Measurements from ENCODE around the gene HRCT1.

The HRCT1 gene

DNA sequence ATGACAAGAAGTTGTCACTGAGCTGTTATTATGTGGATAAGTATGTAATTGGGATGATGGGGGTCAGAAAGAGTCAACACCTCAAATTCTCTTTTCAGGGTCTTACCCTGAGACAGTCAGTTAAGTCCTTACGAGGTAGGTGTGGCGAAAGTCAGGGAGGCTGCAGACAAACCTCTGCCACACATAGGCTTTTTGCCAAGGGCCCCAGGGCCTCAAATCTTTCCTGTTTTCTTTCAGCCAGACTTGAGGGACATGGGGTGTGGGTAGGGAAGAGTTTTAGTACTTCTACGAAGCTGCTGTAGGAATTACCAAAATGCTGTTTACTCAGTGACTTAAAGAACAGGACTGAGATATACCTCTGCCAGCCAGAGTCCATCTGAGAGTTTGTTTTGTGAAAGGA is 38.2 kb downstream of the HRCT1 start:
- DNase-seq: no peak

DNA sequence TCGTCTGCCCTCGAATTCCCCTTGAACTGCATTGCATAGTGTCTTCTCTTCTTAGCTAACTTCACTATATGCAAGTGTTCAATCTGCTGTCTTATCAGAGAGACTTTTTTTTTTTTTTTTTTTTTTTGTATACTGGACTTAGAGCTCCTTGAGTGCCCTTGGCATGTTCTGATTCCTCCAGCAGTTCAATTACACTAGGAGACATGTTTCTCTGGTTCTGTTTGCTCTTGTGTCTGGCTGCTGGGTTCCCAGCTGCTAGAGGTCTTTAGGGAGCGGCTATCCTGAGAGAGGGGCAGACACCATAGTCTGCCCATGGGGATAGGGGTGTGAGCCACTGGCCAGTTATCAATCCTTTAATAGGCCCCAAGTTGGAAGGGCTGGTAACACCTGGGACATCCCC is 38.8 kb downstream of the HRCT1 start:
- no peak for DNase-seq

- DNase-seq: peak; percentile 46
Observed at GRCh38 chr9:35945341-35946018, 39.5 kb downstream of the HRCT1 start.

GRCh38 chr9:35948451-35948850 is 42.4 kb downstream of the HRCT1 start:
- no peak for DNase-seq

DNA sequence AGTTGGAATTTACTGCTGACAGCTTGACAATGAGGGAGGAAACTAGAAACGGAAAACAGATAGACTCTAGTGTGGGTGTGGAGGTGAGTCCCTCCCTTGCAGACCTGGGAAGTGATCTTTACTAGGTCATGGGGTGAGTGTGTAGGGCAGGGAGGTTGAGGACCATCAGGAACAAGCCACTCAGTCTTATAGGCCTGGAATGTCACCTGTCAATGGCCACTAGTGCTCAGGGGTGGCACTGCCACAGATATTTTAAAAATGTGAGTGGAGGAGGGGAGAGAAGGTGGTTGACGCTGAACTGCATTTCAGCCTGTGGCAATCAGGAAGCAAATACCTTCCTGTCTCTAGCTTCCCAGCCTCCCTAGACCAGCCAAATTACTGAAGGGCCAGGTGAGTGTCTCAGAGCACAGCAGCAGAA is 42.9 kb downstream of the HRCT1 start:
- DNase-seq: no peak

DNA sequence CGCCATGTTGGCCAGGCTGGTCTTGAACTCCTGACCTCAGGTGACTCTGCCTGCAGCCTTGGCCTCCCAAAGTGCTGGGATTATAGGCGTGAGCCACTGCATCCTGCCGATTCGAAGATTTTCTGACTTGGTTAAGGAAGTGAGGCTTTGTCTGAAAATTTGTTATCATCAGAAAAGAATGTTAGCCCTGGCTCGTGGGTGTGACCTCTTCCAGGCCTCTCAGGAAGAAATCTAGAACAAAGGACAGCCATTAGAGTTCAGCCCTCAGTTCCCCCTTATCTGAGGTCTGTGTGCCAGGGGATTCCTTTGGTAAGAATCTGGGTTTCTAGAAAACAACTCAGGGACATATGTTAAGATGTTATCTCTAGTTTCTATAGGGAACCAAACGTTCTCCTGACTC is 45.7 kb downstream of the HRCT1 start:
- DNase-seq: no peak

- DNase-seq: no peak
Observed at GRCh38 chr9:35952526-35953191, 46.7 kb downstream of the HRCT1 start.

GRCh38 chr9:35954942-35955546 is 49.0 kb downstream of the HRCT1 start:
- DNase-seq: peak; percentile 51

DNA sequence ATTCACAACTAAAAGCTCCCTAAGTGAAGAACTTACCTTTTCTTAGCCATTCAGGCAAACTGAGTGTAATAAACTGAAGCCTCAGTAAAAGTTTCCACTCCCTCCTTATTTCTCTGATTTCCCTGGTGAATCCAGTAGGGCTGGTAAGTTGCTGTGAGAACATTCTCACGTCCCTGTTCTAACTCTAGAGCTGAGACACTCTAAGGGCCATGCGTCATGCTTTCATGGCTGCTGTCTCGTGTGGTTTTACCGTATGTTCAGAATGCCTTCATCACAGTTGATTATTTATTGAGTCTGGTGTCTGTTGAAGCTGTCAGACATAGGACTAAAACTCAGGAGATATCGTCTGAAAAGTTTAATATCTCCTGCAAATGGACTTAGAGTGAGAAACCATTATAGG is 50.6 kb downstream of the HRCT1 start:
- no peak for DNase-seq

Data from right kidney (tissue), 1 donor.